GM18502 (cell line): Measurements from ENCODE around the gene ADAMTS16.
"Not testable (repeated sequence)": the region's sequence is repeated elsewhere in the genome, so short reads cannot be mapped to it uniquely, and the experiment has no call there.

ENCODE experiments used
- ATAC-seq: cut with Tn5 transposase; IDR thresholded peaks from one replicate; pipeline ENCODE4 v1.9.1; 2021; ENCODE audit warnings: mild to moderate bottlenecking; ENCODE audit not compliant: unreplicated experiment, poor library complexity

ADAMTS16 gene

GRCh38 chr5:5139777-5140478 is at the start of gene ADAMTS16:
TSS of gene ADAMTS16 (plus strand) at chr5:5140330. CDS start at chr5:5140468, 138 bp downstream.
- no peak for ATAC-seq

GRCh38 chr5:5092149-5092548 is 48.0 kb upstream of the ADAMTS16 start:
- no peak for ATAC-seq

GRCh38 chr5:5100635-5101034 is 39.5 kb upstream of the ADAMTS16 start:
- ATAC-seq = no peak

- ATAC-seq = no peak
Observed at GRCh38 chr5:5101676-5102075, 38.5 kb upstream of the ADAMTS16 start.

- no peak for ATAC-seq
Observed at GRCh38 chr5:5103245-5103644, 36.9 kb upstream of the ADAMTS16 start.

GRCh38 chr5:5104550-5104949 is 35.6 kb upstream of the ADAMTS16 start:
- ATAC-seq = no peak

GRCh38 chr5:5105531-5105930 is 34.6 kb upstream of the ADAMTS16 start:
- ATAC-seq = no peak

GRCh38 chr5:5116956-5117355 is 23.2 kb upstream of the ADAMTS16 start:
- ATAC-seq = no peak

GRCh38 chr5:5122776-5123175 is 17.4 kb upstream of the ADAMTS16 start:
- ATAC-seq = no peak

- no peak for ATAC-seq
Observed at GRCh38 chr5:5124231-5124630, 15.9 kb upstream of the ADAMTS16 start.

GRCh38 chr5:5126444-5126843 is 13.7 kb upstream of the ADAMTS16 start:
- ATAC-seq = no peak

- ATAC-seq = no peak
Observed at GRCh38 chr5:5128766-5129165, 11.4 kb upstream of the ADAMTS16 start.

- ATAC-seq = no peak
Observed at GRCh38 chr5:5132234-5132633, 7.9 kb upstream of the ADAMTS16 start.

- no peak for ATAC-seq
Observed at GRCh38 chr5:5132693-5133295, 7.3 kb upstream of the ADAMTS16 start.

GRCh38 chr5:5134107-5134506 is 6.0 kb upstream of the ADAMTS16 start:
- no peak for ATAC-seq

- ATAC-seq = no peak
Observed at GRCh38 chr5:5135957-5136676, 4.0 kb upstream of the ADAMTS16 start.

GRCh38 chr5:5137851-5138250 is 2.3 kb upstream of the ADAMTS16 start:
- not testable (repeated sequence) for ATAC-seq

- no peak for ATAC-seq
Observed at GRCh38 chr5:5139336-5139776, 774 bp upstream of the ADAMTS16 start.

- no peak for ATAC-seq
Observed at GRCh38 chr5:5140479-5141338, 579 bp downstream of the ADAMTS16 start.

GRCh38 chr5:5141339-5141599 is 1.1 kb downstream of the ADAMTS16 start:
- no peak for ATAC-seq
